Endothelial cell of umbilical vein (primary cell): ENCODE measurements around the gene MEF2D. TPM values are rescaled to one million over a fixed set of nuclear protein-coding genes. Genes with fewer than 3 reads are reported as not detected.

Experiments used
- BruUV-seq: library from RNA; stranded (reverse); fragments of 400-500 nt; replicated peaks from 2 replicates; lab custom pipeline; 2021; lab: Mats Ljungman, UMichigan
- CTCF ChIA-PET: fragments of 300-600, 350-600 bp; sonication (Branson Sonifier 250); formaldehyde crosslinking; loops from one replicate; lab custom pipeline; 2021; ENCODE audit warnings: antibody characterized with exemption, inconsistent platforms; lab: Charles Lee
- POLR2A ChIA-PET: fragments of 300-600, 350-600 bp; sonication (Branson Sonifier 250); formaldehyde crosslinking; loops from one replicate; lab custom pipeline; 2021; ENCODE audit warnings: antibody characterized with exemption, inconsistent platforms; lab: Charles Lee
- DNase-seq: peaks from one replicate; pipeline ENCODE4 v3.0.0-alpha.2; 2011; ENCODE audit warnings: low read depth, low spot score
- FAIRE-seq: peaks from 2 replicates; lab custom pipeline; 2011; peaks lifted over from hg19 to GRCh38; lab: Jason Lieb, UNC
- H2AFZ ChIP-seq: 2 replicates; pipeline ENCODE4 v1.6.0; 2012; ENCODE audit warnings: low read depth, low read length, control low read depth, inconsistent platforms
- H3K27ac ChIP-seq: 2 replicates; pipeline ENCODE4 v1.5.1; 2011; ENCODE audit warnings: low read depth, mild to moderate bottlenecking, control low read depth, low read length, moderate library complexity; ENCODE audit not compliant: insufficient read depth
- H3K27me3 ChIP-seq, 2 experiments: 2 replicates each; pipeline versions ENCODE4 v1.6.0 to v1.6.1; 2011; ENCODE audit warnings: low read length in 2 of 2, mixed read lengths in 1 of 2; ENCODE audit not compliant: control insufficient read depth in 2 of 2, insufficient read depth in 2 of 2
- H3K36me3 ChIP-seq, 2 experiments: 2 replicates in 1 of 2; 3 replicates in 1 of 2; pipeline ENCODE4 v1.5.1; 2011; ENCODE audit warnings: low read length in 2 of 2, mild to moderate bottlenecking in 1 of 2, moderate library complexity in 1 of 2; ENCODE audit not compliant: control insufficient read depth in 2 of 2, insufficient read depth in 2 of 2; ENCODE audit errors: extremely low read depth in 1 of 2
- H3K4me1 ChIP-seq: 3 replicates; pipeline ENCODE4 v1.5.1; 2011; ENCODE audit warnings: mild to moderate bottlenecking, low read length; ENCODE audit not compliant: control insufficient read depth, insufficient read depth; ENCODE audit errors: extremely low read depth
- H3K4me2 ChIP-seq: 2 replicates; pipeline ENCODE4 v1.6.1; 2011; ENCODE audit warnings: low read length, control low read depth, mixed read lengths; ENCODE audit not compliant: insufficient read depth
- H3K4me3 ChIP-seq, 3 experiments: fragments of 200-600 bp in 1 of 3; sonication (generic), shearing (Covaris generic) in 1 of 3; replicated peaks in 1 of 3; 2 replicates each; pipeline ENCODE4 v1.5.1; 2011 to 2016; ENCODE audit warnings: control low read depth in 3 of 3, low read length in 3 of 3, mild to moderate bottlenecking in 2 of 3, inconsistent platforms in 1 of 3, low read depth in 1 of 3, moderate library complexity in 1 of 3; ENCODE audit not compliant: insufficient read depth in 1 of 3
- H3K79me2 ChIP-seq: 2 replicates; pipeline ENCODE4 v1.6.0; 2012; ENCODE audit warnings: low read length, inconsistent platforms; ENCODE audit not compliant: control insufficient read depth, insufficient read depth
- H3K9ac ChIP-seq: replicated peaks from 2 replicates; pipeline ENCODE3; 2011; ENCODE audit warnings: low read length, control low read depth; ENCODE audit not compliant: insufficient read depth; ENCODE audit errors: extremely low read depth
- H3K9me1 ChIP-seq: replicated peaks from 3 replicates; pipeline ENCODE4 v1.6.0; 2011; ENCODE audit warnings: mild to moderate bottlenecking, low read length; ENCODE audit not compliant: control insufficient read depth, insufficient read depth; ENCODE audit errors: extremely low read depth
- H3K9me3 ChIP-seq: replicated peaks from 2 replicates; pipeline ENCODE4 v1.5.1; 2012; ENCODE audit warnings: low read length, inconsistent platforms; ENCODE audit not compliant: control insufficient read depth, insufficient read depth
- H4K20me1 ChIP-seq: replicated peaks from 2 replicates; pipeline ENCODE3; 2011; ENCODE audit warnings: mild to moderate bottlenecking, low read length; ENCODE audit not compliant: control insufficient read depth, insufficient read depth; ENCODE audit errors: extremely low read depth
- CTCF ChIP-seq, 2 donors: IDR thresholded peaks; 1 replicate in 1 of 2; 2 replicates in 1 of 2; pipeline ENCODE4 v1.5.1; 2011; ENCODE audit warnings: low read length in 2 of 2, mild to moderate bottlenecking in 2 of 2, moderate library complexity in 2 of 2, control low read depth in 1 of 2, inconsistent platforms in 1 of 2, low read depth in 1 of 2; ENCODE audit not compliant: insufficient read depth in 1 of 2; ENCODE audit errors: extremely low read depth in 1 of 2
- EZH2 ChIP-seq: IDR thresholded peaks from 2 replicates; pipeline ENCODE4 v1.6.1; 2012; ENCODE audit warnings: borderline replicate concordance, low read depth, mild to moderate bottlenecking, moderate library complexity, low read length, inconsistent platforms; ENCODE audit not compliant: severe bottlenecking
- FOS ChIP-seq: IDR thresholded peaks from 2 replicates; pipeline ENCODE4 v1.6.1; 2011; ENCODE audit warnings: mild to moderate bottlenecking, low read length, moderate library complexity, borderline replicate concordance; ENCODE audit not compliant: insufficient read depth
- GATA2 ChIP-seq: IDR thresholded peaks from 2 replicates; pipeline ENCODE4 v1.7.0; 2011; ENCODE audit warnings: low read depth, mild to moderate bottlenecking, moderate library complexity, mixed read lengths, low read length; ENCODE audit not compliant: insufficient read length, insufficient read depth
- JUN ChIP-seq: IDR thresholded peaks from 2 replicates; pipeline ENCODE4 v1.6.1; 2011; ENCODE audit warnings: borderline replicate concordance, low read depth; ENCODE audit not compliant: insufficient read length, insufficient read depth
- MAX ChIP-seq: IDR thresholded peaks from 2 replicates; pipeline ENCODE4 v1.6.1; 2011; ENCODE audit not compliant: insufficient read depth, insufficient read length
- MYC ChIP-seq: IDR thresholded peaks from one replicate; pipeline ENCODE4 v1.6.1; 2011; ENCODE audit warnings: mild to moderate bottlenecking, low read depth, low read length
- POLR2A ChIP-seq: IDR thresholded peaks from 2 replicates; pipeline ENCODE4 v1.6.1; 2012; ENCODE audit warnings: low read depth, mild to moderate bottlenecking, control low read depth, low read length
- POLR2AphosphoS5 ChIP-seq: IDR thresholded peaks from 2 replicates; pipeline ENCODE4 v1.6.1; 2012; ENCODE audit warnings: low read depth, mild to moderate bottlenecking, control low read depth, low read length, moderate library complexity; ENCODE audit not compliant: insufficient read depth
- dilution Hi-C: fragments of 300-500 bp; cut with MboI; formaldehyde crosslinking; loops from one replicate; pipeline ENCODE4 v1.15.0; 2019; ENCODE audit warnings: low sequenced_read_pairs; ENCODE audit not compliant: extremely low pct_ligation_motif_present
- intact Hi-C: fragments of 100-400 bp; cut with micrococcal nuclease; formaldehyde crosslinking; loops from one replicate; pipeline ENCODE4 v1.10.0; 2022
- polyA plus RNA-seq, 4 experiments: library from polyadenylated mRNA; depleted of rRNA in 3 of 4; stranded (reverse) in 3 of 4; unstranded in 1 of 4; fragments of >200 nt; gene quantifications; 2 replicates each; pipeline versions ENCODE4 v1.2.1 to v1.2.3, GENCODE V29; 2011 to 2012; ENCODE audit warnings: missing spikeins in 1 of 4
- total RNA-seq: library from RNA; stranded (reverse); gene quantifications from 2 replicates; pipeline ENCODE4 v1.2.3, GENCODE V29; 2021

Gene MEF2D
- total and polyA plus RNA-seq, 2 donors (not counting 3 experiments of a cell fraction or from before 2014, with no cell fraction given): 45.4 to 52.2 TPM

GRCh38 chr1:156488566-156489165 is 11.9 kb downstream of the MEF2D start:
- Histone ChIP-seq H2AFZ (no peak overlapping the region), H4K20me1 (peaks cover under 1% of the 10 kb centered on the region), H3K4me3 (no peak overlapping the region), H3K27ac (no peak overlapping the region), H3K4me1 (peaks cover 21% of the 10 kb centered on the region), H3K79me2 (peaks cover 92% of the 10 kb centered on the region), H3K9ac (no peak overlapping the region), H3K36me3 (peaks cover 0 to 2% of the 10 kb centered on the region in 2 experiments), H3K4me2 (no peak overlapping the region), H3K9me3 (no peaks in the 10 kb centered on the region), H3K9me1 (no peaks in the 10 kb centered on the region), H3K27me3 (no peaks in the 10 kb centered on the region)
- FAIRE-seq (no peak), DNase-seq (no peak)
- intact Hi-C loops: no loop called here
- ChIA-PET CTCF (interaction anchor here (1.7 to 9.6 kb wide), 2 partner anchors 8 to 83 kb away, joined by 3 to 119 read pairs; no protein-coding TSS in a partner anchor), POLR2A (no interaction called here)
- dilution Hi-C loops: no loop called here
- no TSS peak for BruUV-seq
- no peak for TF ChIP-seq GATA2
- no peak for TF ChIP-seq MYC
- TF ChIP-seq MAX: no peak

DNA sequence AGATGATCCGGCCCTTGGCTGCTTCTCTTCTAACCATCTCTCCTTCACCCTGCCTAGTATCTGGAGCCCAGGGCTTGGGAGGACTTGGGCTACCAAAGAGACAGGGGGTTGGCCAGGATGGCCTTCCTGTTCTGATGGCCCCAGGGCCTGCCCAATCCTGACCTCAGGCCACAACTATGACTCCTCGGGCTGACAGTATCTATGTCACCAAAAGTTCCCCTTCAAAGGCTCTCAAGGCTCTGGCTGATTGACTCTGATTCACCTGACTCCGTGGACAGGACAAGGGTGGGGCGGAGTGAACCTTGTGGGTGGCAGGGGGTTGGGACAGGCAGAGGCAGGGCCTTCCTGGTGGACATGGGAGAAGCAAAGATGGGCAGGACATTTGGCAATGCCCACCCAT is 12.7 kb downstream of the MEF2D start:
- no peak overlapping the region for H3K27ac ChIP-seq
- no peak overlapping the region for H3K4me3 ChIP-seq
- dilution Hi-C loops (no loop called here), intact Hi-C loops (no loop called here)
- FAIRE-seq (no peak), DNase-seq (no peak)
- H3K27me3 ChIP-seq: no peaks in the 10 kb centered on the region
- peaks cover 0 to 1% of the 10 kb centered on the region in 2 experiments for H3K36me3 ChIP-seq
- no peak overlapping the region for H2AFZ ChIP-seq
- ChIA-PET CTCF (no interaction called here), POLR2A (no interaction called here)
- peaks cover 3% of the 10 kb centered on the region for H4K20me1 ChIP-seq
- BruUV-seq: no TSS peak
- no peak overlapping the region for H3K9ac ChIP-seq
- no peak overlapping the region for H3K4me2 ChIP-seq
- no peaks in the 10 kb centered on the region for H3K9me3 ChIP-seq
- peaks cover 21% of the 10 kb centered on the region for H3K4me1 ChIP-seq
- peaks cover 88% of the 10 kb centered on the region for H3K79me2 ChIP-seq
- TF ChIP-seq MYC: no peak
- TF ChIP-seq JUN: no peak
- no peak for TF ChIP-seq POLR2A
- TF ChIP-seq MAX: no peak
- no peak for TF ChIP-seq FOS
- no peak for TF ChIP-seq EZH2
- no peak for TF ChIP-seq GATA2
- TF ChIP-seq CTCF (IDR thresholded peaks at IDR 0.05; ENCODE audit: extremely low read depth in 1 of 2, insufficient read depth in 1 of 2, low read depth in 1 of 2, low read length in 2 of 2): no peak
- TF ChIP-seq POLR2AphosphoS5: no peak
- H3K9me1 ChIP-seq: no peaks in the 10 kb centered on the region
